GM18498 (cell line): ENCODE data around the gene PCSK6.
"Not testable (repeated sequence)": the region's sequence is repeated elsewhere in the genome, so short reads cannot be mapped to it uniquely, and the experiment has no call there.

Source experiments
- ATAC-seq: cut with Tn5 transposase; IDR thresholded peaks from one replicate; pipeline ENCODE4 v1.9.1; 2021; ENCODE audit warnings: mild to moderate bottlenecking, moderate library complexity; ENCODE audit not compliant: unreplicated experiment

The PCSK6 gene

DNA sequence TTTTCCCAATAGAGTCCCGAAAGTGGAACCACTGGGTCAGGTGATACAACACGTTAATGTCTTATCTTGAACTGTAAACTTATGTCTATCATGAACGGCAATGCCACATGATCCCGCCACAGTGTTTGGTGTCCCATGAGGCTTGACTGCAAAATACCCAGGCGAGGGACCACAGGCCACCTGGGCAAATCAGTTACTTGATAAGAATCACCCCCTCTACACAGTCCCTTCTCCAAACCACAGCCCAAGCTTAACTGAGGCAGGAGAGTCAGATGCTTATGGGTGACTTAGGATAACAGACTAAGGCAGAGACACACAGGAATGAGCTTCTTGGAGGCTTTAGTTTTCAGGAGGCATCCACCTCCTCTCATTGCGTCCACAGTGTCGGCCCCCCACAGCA, 151.5 kb downstream of the PCSK6 start:
- ATAC-seq, result no peak

DNA sequence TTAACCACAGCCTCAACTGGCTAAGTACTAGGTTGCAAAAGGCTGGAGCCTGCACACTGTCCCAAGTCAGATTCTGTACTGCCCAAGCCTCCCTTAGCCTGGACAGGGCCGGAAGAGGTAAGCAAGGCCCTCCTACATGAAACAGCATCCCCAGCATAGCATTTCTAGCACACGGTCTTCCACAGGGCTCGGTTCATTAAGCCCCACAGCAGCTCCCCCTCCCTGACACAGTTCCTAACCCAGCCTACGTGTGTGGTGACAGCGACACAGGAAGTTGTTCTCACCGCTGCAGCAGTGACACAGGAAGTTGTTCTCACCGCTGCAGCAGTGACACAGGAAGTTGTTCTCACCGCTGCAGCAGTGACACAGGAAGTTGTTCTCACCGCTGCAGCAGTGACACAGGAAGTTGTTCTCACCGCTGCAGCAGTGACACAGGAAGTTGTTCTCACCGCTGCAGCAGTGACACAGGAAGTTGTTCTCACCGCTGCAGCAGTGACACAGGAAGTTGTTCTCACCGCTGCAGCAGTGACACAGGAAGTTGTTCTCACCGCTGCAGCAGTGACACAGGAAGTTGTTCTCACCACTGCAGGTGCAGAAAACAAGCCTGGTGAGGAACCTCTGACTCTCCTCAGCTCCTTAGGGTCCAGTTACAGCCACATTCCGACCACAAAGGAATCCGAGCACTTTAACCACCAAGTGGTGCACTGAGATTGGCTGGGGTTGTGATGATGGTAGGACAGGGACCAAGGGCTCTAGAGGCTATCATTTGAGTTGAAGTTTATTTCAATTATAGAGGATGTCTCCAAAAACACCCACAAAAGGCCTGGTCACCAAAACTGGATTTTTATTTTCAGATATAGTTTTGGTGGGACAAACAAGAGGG, 155.4 kb downstream of the PCSK6 start:
- not testable (repeated sequence) for ATAC-seq

DNA sequence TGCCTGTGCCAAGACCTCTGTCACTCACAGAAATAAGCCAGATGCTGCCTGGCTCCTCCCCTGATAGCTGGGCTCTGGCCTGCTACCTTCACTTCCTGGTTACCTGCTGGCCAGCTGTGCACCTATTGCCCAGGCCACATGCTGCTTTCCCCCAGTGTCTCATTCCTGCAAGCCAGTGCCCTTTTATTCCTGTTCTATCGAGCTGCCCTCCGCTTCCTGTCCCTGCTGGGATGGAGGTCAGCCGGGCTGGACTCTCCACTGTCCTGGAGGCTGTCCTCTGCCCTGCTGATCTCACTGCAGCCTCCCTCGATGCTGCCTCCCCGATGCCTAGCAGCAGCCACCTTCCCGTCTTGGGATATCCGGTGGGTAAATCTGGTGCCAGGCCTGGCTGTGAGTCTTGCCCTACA, 157.4 kb downstream of the PCSK6 start:
- no peak for ATAC-seq

DNA sequence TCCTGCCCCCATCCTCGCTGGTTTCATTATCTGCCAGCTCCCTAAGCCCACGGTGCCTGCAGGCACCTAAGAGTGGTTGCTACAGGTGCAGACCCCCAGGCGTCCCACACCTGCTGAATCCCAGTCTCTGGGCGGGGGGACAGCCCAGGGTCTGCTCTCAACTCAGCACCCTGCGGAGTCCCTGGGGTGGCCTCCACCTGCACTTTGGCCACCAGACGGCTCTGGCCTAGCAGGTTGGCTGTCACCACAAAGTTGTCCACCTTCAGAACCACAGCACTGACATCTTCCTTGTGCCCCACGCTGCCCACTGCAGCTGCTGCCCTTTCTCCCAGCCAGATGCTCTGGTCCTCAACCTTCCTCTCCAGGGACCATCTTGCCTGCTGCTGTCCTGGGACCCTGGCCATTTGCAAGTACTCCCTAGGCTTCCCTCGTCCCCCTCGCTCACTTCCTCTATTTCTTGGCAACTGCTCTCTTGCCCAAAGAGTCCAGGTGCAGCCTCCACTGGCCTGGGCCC, 159.6 kb downstream of the PCSK6 start:
- no peak for ATAC-seq

DNA sequence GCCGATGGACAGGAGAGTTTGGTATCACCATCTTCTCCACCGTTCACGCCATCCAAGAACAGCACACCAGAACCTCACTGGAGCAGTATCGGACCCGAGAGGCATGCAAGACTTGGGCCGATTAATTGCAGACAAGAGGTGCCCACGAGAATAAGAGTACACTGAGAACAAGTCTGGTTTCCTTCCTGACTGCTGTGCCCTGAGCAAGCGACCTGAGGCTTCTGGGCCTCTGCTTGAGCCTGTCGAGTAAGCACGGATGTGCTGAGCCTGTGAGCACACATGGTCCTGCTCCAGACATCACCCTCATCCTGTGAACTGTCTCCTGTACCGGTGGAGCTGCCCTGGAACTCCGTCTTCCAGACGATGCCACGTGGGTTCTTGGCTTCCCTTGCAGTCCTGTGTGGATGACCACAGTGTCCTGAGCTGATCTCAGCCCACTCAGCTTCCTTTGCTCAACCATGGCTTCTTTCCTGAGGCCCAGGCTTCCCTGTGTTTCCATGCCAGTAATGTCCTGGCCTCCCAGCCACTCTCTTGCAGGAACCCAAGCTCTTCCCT, 160.1 kb downstream of the PCSK6 start:
- ATAC-seq, result no peak

DNA sequence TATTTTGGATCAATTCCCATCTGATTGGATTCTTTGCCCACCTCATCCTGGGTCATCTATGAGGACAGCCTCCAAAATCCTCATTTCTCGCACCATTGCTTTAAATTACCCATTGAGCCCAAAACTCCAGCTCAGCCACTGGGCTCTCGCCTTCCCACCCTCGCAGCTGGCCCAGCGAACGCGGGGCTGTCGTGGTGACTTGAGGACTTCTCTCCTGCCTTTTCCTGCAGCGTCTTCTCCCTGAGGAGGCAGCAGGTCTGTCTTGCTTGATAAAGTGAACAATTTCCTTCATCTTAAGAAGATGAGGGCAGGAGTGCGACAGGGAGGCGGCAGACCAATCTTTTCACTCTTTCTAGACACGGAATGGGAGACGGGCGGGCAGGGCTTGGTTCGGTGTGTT, 161.5 kb downstream of the PCSK6 start:
- ATAC-seq, result no peak

DNA sequence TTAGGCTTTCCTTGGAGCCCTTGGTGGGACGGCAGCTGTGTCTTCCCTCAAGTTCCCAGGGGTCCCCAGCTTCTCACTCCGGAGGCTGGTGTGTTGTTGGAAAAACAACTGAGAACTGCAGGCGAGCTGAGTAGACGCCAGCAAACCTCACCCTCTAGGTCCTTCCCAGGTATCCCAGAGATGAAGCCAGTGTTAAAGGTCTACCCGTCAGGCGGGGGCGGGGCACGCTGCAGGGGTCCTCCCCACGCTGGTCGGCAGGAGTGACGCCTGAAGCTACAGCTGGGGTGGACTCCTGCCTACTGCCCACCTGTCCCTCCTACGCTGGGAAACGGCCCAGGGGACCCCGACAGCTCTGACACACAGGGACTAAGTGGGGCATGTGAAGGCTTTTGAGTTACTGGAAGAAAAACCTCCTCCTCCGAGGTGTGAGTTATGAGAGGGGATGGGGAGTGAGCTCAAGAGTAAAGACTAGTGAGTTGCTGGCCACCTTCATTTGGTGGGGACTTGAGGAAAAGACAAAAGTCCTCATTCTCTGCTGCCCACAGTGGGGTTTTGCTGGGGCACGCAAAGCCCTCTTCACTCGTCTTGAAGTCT, 162.3 kb downstream of the PCSK6 start:
- ATAC-seq, result no peak

DNA sequence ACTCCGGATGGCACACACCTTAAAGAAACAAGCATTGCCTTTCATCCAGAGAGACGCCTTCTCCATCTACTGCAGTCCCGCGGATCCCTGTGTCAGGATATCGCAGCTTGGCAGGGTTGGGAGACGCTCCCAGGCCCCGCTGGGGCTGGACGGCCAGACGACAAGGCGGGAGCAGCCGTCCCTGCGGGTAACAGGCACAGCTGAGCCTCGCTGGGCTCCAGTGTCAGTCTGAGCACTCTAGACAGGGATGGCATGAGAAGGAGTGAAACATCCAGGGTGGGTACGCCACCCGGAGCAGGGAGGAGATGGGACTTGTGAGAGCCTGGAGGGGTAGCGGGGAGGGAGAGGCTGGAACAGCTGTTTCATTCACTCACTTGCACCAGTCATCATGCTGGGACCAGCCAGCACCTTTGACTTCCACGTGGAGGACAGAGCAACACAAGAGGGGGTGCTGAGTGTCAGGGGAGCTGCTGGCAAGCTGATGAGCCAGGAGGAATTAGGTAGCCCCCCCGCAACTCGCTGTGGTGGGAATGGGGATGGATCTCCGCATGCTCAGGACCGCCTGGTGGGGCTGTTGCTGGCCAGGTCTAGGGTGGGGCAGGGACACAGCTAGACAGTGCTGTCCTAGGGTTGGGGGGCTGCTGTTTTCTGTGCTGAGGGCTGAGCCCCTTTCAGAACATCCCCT, 162.9 kb downstream of the PCSK6 start:
- ATAC-seq, result no peak

DNA sequence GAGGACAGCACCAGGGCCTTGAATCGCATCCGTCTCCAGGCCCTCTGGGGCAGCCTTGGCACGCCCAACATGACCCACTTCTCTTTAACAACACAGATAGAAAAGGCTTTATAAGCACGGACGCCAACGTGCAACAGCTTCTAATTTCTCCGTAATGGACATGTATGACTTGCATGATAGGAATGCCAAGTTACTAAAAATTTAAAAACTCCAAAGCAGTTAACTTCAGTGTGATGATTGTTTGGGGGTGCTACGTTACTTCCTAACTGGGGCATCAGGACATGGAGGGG, 163.5 kb downstream of the PCSK6 start:
- no peak for ATAC-seq

DNA sequence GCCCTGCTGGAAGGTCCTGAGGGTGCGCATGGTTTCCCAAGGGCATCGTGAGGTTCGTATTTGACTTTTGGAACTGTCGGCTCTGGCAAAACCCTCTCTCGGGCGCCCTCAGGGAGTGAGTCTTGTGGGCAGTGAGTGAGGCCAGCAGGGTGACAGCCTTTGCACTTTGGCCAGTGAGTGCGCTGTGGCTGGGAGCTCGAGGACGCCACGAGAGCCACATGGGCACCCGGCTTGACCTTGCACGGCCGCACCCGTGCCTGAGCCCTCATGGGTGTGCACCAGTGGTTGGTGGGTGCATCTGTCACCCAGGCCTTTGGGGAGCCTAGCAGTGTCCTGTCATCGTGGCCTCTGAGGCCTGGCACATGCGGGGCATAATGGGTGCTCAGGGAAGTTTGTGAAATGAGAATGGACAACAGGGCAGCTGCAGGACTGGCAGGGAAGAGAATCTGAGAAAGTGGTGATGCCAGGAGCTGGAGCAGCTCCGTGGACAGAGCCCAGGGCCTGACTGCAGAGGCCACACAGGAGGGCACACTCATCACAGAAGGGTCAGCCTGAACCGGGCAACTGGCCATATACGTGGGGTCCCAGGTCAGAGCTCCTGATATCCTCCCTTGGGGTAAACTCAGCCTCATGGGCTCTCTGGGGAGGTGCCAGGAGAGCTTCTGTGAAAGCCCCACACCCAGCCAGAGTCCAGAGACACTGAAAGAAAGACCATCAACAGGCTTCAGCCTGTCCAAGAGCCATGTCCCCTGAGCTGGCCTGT, 164.1 kb downstream of the PCSK6 start:
- ATAC-seq, result no peak

DNA sequence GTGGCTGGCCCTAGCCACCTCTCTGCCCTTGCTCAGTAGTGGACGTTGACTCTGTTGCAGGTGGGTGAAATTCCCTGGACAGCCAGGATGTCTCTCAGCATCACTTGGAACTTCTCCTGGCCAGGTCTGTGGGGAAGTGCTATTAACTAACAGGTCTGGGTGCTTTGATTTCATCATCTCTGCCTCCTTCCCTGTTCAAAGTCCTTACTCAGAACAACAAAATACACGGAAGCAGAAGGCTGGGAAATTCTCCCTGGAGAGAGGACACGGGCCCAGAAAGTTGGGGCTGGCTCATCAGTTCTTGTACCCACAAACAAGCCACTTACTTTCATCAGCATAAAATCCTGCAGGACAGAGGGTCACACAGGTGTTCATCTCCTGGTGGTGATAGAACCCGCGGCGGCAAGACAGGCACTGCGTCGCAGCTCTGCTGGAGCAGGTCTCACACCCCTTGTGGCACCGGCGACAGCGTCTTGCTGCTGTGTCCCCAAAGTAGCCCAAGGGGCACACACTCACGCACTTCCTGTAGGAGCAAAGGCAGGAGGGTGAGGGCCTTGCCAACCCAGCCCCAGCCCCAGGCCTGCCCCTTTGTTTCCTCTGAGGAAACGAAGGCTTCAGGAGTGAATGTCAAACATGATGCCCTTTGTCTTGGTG, 164.9 kb downstream of the PCSK6 start:
- ATAC-seq, result no peak

DNA sequence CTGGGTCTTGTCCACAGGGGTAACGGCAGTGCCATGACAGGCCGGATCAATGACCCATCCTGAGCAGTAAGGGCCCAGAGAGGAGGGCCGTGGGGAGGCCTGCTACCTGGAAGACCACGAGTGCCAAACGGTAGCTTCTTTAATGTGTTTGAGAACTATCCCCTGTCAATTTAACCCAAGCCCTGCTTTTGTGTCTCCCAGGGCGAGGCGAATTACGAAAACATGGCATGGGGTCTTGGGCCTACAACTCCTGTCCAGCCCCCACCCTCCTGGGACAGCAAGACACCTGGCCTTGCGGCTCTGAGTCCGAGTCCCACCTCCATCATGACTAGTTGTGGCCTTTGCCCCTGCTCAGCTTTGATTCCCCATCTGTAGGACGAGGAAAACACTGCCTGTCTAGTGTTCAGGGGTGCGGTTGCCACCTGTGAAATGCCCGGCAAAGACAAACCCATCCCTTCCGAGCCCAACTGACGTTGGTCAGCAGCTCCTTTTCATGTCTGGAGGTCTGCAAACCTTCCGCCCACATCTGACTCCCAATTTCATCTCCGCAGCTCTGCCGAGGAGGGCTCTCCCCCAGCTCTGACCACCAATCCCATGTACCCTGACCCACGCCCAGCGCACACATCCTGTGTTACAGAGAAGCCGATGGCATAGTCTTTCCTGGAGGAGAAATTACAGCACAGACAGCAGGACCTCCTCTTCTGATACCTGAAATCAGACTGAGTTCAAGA, 165.5 kb downstream of the PCSK6 start:
- ATAC-seq, result no peak

DNA sequence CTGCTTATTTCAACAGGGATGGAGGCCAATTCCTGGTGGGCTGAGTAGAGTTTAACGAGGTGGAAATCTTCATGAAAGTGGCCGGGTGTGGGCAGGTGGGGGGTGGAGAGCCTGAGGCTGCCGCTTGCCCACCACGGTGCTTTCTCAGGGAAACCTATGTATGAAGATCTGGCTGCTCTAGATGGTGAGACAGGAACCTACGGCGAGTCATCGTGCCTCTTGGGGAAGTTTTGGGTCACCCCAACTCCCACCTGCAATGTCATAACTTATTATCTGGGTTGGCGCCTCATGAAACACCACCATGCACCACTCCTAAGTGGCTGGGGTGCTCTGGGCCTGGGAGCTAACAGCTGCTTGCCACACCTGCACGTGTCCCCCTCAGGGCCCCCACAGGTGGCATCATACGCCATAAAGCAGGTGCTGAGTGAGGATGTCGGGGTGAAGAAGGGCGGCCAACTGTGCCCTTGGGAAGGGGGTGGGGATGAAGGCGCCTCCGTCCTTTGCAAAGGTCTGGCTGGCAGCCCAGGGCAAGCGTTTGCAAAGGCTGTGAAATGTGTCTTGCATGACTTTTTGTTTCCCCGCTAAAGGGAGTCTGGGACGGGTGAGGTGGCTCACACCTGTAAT, 166.5 kb downstream of the PCSK6 start:
- ATAC-seq, result no peak

DNA sequence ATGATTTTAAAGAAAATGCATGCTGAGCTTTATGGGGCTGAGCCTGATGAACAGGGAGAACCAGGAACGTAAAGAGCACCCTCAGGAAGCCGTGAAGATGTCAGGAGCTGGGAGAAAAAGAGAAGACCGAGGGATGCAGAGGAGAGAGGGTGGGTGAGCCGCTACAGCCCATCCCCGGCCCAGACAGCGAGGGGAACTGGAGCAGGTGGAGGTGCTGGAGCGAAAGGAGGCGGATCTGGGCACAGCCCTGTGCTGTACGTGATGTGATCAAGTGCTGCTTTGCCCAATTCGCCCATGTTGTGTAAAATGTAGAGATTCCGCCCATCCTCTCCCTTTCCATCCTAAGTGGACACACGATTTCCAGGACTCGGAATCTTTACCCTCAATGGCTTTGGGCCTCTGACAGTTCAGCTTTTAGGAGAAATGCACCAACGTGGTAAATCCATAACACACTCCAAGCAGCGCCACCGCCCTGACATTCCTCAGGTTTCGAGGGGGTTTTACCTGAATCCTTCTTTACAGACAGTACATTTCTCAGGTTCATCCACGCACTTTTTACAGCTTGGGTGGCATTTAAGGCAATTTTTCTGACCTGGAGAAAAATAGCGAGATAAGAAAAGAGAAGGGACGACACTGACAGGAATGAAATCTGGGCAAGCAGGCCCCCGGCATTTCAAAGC, 167.4 kb downstream of the PCSK6 start:
- ATAC-seq, result no peak

DNA sequence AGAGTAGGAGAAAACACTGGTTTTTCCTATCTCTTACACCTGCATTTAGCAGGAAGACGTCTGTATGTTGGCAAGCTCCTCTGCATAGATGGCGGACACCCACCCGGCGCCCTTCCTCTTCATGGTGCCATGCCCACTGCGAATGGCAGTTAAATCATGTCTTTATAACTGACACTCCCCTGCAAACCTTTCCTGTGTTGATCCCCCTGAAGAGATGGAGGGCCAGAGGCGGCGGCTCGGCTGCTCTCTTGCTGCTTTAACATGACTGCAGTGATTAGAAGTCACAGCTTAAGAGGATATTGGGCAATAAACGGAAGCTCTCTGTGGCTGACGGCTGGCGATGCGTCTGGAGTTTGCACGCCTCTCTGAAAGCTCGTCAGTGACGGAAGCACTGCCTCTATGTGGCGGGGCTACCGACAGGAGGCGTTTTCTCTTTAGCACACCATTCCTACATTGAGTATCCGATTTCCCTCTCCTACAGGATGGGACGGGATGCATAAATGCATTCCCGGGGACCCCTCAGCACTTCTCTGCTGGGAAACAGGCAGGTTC, 168.9 kb downstream of the PCSK6 start:
- peak; percentile 82 for ATAC-seq

DNA sequence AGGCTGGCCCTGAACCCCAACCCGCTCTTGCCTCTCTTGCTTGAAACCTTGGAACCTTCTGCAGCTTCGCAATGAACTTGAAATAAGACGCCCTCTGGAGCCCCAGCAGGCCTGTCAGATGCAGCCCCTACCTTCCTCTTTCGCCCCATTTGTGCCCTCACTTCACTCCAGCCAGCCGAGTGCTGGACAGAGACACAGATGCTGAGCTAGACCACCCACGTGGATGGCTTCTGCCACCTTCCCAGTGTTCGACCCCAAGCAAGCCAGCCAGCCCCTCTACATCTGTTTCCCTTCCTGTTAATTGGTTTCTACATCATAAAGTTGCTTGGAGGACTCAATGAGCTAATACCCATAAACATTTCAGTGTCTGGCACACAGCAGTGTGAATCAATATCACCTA, 170.7 kb downstream of the PCSK6 start:
- ATAC-seq, result no peak

DNA sequence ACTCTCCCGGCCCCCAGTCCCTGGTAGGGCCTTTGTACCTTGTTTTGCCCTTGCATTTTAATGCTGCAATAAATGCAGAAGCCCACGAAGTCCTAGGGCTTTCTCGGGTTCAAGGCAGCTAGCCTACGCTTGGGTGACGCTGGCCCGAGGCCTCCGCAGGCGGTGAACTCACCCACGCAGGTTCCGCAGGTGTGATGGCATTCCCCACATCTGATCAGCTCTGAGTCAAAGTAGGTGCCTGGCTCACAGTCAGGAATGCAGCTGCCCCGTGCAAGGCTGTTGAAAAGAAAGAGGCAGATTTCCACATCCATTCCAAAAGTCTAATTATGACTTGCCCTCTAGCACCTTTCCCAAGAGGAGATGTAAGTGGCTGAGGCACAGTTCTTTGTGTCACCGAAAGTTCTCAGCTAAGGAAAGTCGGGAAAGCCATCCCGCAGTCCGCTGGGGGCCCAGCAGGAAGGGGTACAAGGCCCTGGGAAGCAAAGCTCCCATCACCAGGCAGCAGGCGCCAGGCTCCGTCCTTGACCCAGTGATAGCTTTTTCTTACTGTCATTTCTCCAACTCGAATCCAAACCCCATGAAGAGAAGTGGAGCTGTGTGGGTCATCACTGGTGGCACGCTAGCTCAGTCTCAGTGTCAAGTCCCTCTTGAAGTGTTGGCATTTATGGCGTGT, 171.2 kb downstream of the PCSK6 start:
- ATAC-seq, result no peak

DNA sequence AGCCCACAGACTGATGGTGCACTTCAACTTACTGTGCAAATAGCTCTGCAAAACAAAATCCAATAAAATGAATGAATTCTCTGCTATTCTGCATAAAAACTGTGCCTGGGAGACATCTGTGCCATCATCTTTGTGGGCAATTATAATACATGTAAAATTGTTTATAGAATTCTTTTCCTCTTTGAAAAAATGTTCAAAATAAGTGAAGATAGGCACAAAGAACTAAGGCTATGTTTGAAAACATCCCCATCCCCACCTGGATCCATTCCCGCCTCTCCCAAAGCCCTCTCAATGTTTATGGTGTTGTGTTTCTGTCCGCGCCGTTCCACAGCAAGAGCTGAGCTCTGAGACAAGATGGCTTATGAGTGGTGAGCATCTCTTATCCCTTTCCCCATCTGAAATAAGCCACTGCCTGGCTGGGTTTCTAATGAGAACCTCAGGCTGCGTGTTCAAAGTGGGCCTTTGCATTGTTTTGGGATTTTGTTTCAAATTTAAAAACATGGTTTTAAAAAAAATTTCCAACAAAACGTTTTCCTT, 172.1 kb downstream of the PCSK6 start:
- no peak for ATAC-seq
